ENCODE data around the gene SLC45A2.

The SLC45A2 gene

GRCh38 chr5:33939556-33940262, 44.8 kb downstream of the SLC45A2 start (continued):
- TF ChIP-seq CREB5 (CRISPR knock-in tag; IDR thresholded peaks at IDR 0.05; ENCODE audit: low read depth), result no peak
- no peak for TF ChIP-seq SNAI2 (CRISPR knock-in tag; IDR thresholded peaks at IDR 0.05)
- no peak for TF ChIP-seq TSHZ2 (CRISPR knock-in tag; IDR thresholded peaks at IDR 0.05)
- no peak for TF ChIP-seq GLIS3 (CRISPR knock-in tag; IDR thresholded peaks at IDR 0.05)

GRCh38 chr5:33938881-33939280, 45.6 kb downstream of the SLC45A2 start:
- TF ChIP-seq TOX (CRISPR knock-in tag; IDR thresholded peaks at IDR 0.05; ENCODE audit: borderline replicate concordance) (no peak), ZNF565 (CRISPR knock-in tag; conservative IDR thresholded peaks at IDR 0.05; ENCODE audit: low read depth) (no peak), ZFP3 (CRISPR knock-in tag; IDR thresholded peaks at IDR 0.05) (no peak), ZNF70 (CRISPR knock-in tag; IDR thresholded peaks at IDR 0.05) (no peak), ZC3H10 (CRISPR knock-in tag; IDR thresholded peaks at IDR 0.05) (no peak), RARB (CRISPR knock-in tag; IDR thresholded peaks at IDR 0.05) (no peak), ZNF8 (CRISPR knock-in tag; IDR thresholded peaks at IDR 0.05) (no peak), CSDC2 (CRISPR knock-in tag; IDR thresholded peaks at IDR 0.05) (no peak), POU6F1 (CRISPR knock-in tag; IDR thresholded peaks at IDR 0.05; ENCODE audit: borderline replicate concordance, low read depth) (no peak), ZFP30 (CRISPR knock-in tag; IDR thresholded peaks at IDR 0.05) (no peak), BACH2 (CRISPR knock-in tag; IDR thresholded peaks at IDR 0.05; ENCODE audit: borderline replicate concordance) (no peak)
- no peak for ATAC-seq

- TF ChIP-seq PATZ1 (CRISPR knock-in tag; IDR thresholded peaks at IDR 0.05; ENCODE audit: borderline replicate concordance) (no peak), ZNF565 (CRISPR knock-in tag; conservative IDR thresholded peaks at IDR 0.05; ENCODE audit: low read depth) (no peak), RARB (CRISPR knock-in tag; IDR thresholded peaks at IDR 0.05) (no peak), TOX (CRISPR knock-in tag; IDR thresholded peaks at IDR 0.05; ENCODE audit: borderline replicate concordance) (no peak), ZNF8 (CRISPR knock-in tag; IDR thresholded peaks at IDR 0.05) (no peak), SNAI2 (CRISPR knock-in tag; IDR thresholded peaks at IDR 0.05) (no peak), ZC3H10 (CRISPR knock-in tag; IDR thresholded peaks at IDR 0.05) (no peak), OSR1 (CRISPR knock-in tag; IDR thresholded peaks at IDR 0.05) (no peak), CSRNP3 (CRISPR knock-in tag; IDR thresholded peaks at IDR 0.05) (no peak)
- no peak for ATAC-seq
Observed at GRCh38 chr5:33938507-33938796, 46.0 kb downstream of the SLC45A2 start.

Data from SK-N-SH treated with all-trans-retinoic acid at 6 μM for 48 hours (cell line).